ENCODE results near the gene IL20RB. TPM values are rescaled to one million over a fixed set of nuclear protein-coding genes. Genes with fewer than 3 reads are reported as not detected.
A peak's percentile ranks its signal among the peaks of the same experiment; 100 is the strongest.

Gene IL20RB
- polyA plus RNA-seq, 1 donor (not counting 4 experiments of a cell fraction or from before 2014, with no cell fraction given), result 239 TPM

GRCh38 chr3:136925425-136926190, 32.2 kb upstream of the IL20RB start:
- H3K9ac ChIP-seq (ENCODE audit: control insufficient read depth, extremely low read depth, insufficient read depth, low read length), result no peak overlapping the region
- no peak for DNase-seq (ENCODE audit: low read depth, low spot score)
- FAIRE-seq, result peak; percentile 26
- no peak overlapping the region for H2AFZ ChIP-seq (ENCODE audit: control insufficient read depth, low read length)
- dilution Hi-C loops (cut with MboI; ENCODE audit: extremely low pct_ligation_motif_present, low sequenced_read_pairs), result no loop called here
- H3K27me3 ChIP-seq (ENCODE audit: control insufficient read depth, extremely low read depth, insufficient read depth, low read length), result no peaks in the 10 kb centered on the region
- peaks cover 5% of the 10 kb centered on the region for H3K4me1 ChIP-seq (ENCODE audit: control insufficient read depth, extremely low read depth, insufficient read depth, low read length)
- H3K4me2 ChIP-seq (ENCODE audit: control insufficient read depth, extremely low read depth, insufficient read depth, low read depth, low read length), result no peak overlapping the region
- no peaks in the 10 kb centered on the region for H4K20me1 ChIP-seq (ENCODE audit: control insufficient read depth, extremely low read depth, insufficient read depth, low read length)
- no peak overlapping the region for H3K4me3 ChIP-seq (ENCODE audit: control insufficient read depth in 2 of 3, extremely low read depth in 1 of 3, insufficient read depth in 2 of 3, low read depth in 1 of 3, low read length in 3 of 3)
- H3K27ac ChIP-seq (ENCODE audit: control insufficient read depth, insufficient read depth, low read length), result no peak overlapping the region
- no peaks in the 10 kb centered on the region for H3K9me1 ChIP-seq (ENCODE audit: control insufficient read depth, extremely low read depth, insufficient read depth, low read length)
- H3K36me3 ChIP-seq (ENCODE audit: control insufficient read depth in 2 of 2, extremely low read depth in 1 of 2, insufficient read depth in 2 of 2, low read length in 2 of 2), result no peaks in the 10 kb centered on the region
- TF ChIP-seq EZH2 (IDR thresholded peaks at IDR 0.05; ENCODE audit: low read length) (no peak), CTCF (optimal IDR thresholded peaks at IDR 0.05 in 1 of 3, IDR thresholded peaks at IDR 0.05 in 1 of 3, conservative IDR thresholded peaks at IDR 0.05 in 1 of 3; ENCODE audit: extremely low read depth in 1 of 3, insufficient read depth in 2 of 3, low read length in 3 of 3) (no peak)
- peaks cover 50% of the 10 kb centered on the region for H3K79me2 ChIP-seq (ENCODE audit: control insufficient read depth, insufficient read depth, low read length)
- no peaks in the 10 kb centered on the region for H3K9me3 ChIP-seq (ENCODE audit: control insufficient read depth, low read depth, low read length)

GRCh38 chr3:136928240-136928639, 29.5 kb upstream of the IL20RB start:
- TF ChIP-seq CTCF (optimal IDR thresholded peaks at IDR 0.05 in 1 of 3, IDR thresholded peaks at IDR 0.05 in 1 of 3, conservative IDR thresholded peaks at IDR 0.05 in 1 of 3; ENCODE audit: extremely low read depth in 1 of 3, insufficient read depth in 2 of 3, low read length in 3 of 3) (no peak), EZH2 (IDR thresholded peaks at IDR 0.05; ENCODE audit: low read length) (no peak)
- H3K36me3 ChIP-seq (ENCODE audit: control insufficient read depth in 2 of 2, extremely low read depth in 1 of 2, insufficient read depth in 2 of 2, low read length in 2 of 2), result no peaks in the 10 kb centered on the region
- H3K4me1 ChIP-seq (ENCODE audit: control insufficient read depth, extremely low read depth, insufficient read depth, low read length), result peaks cover 22% of the 10 kb centered on the region
- dilution Hi-C loops (cut with MboI; ENCODE audit: extremely low pct_ligation_motif_present, low sequenced_read_pairs), result no loop called here
- H4K20me1 ChIP-seq (ENCODE audit: control insufficient read depth, extremely low read depth, insufficient read depth, low read length), result no peaks in the 10 kb centered on the region
- H3K4me3 ChIP-seq (ENCODE audit: control insufficient read depth in 2 of 3, extremely low read depth in 1 of 3, insufficient read depth in 2 of 3, low read depth in 1 of 3, low read length in 3 of 3), result no peak overlapping the region
- no peak overlapping the region for H3K27ac ChIP-seq (ENCODE audit: control insufficient read depth, insufficient read depth, low read length)
- FAIRE-seq (peak; percentile 34), DNase-seq (ENCODE audit: low read depth, low spot score) (no peak)
- no peaks in the 10 kb centered on the region for H3K9me1 ChIP-seq (ENCODE audit: control insufficient read depth, extremely low read depth, insufficient read depth, low read length)
- H2AFZ ChIP-seq (ENCODE audit: control insufficient read depth, low read length), result no peak overlapping the region
- H3K79me2 ChIP-seq (ENCODE audit: control insufficient read depth, insufficient read depth, low read length), result peaks cover 35% of the 10 kb centered on the region
- no peaks in the 10 kb centered on the region for H3K27me3 ChIP-seq (ENCODE audit: control insufficient read depth, extremely low read depth, insufficient read depth, low read length)
- no peaks in the 10 kb centered on the region for H3K9me3 ChIP-seq (ENCODE audit: control insufficient read depth, low read depth, low read length)
- H3K4me2 ChIP-seq (ENCODE audit: control insufficient read depth, extremely low read depth, insufficient read depth, low read depth, low read length), result no peak overlapping the region
- no peak overlapping the region for H3K9ac ChIP-seq (ENCODE audit: control insufficient read depth, extremely low read depth, insufficient read depth, low read length)

Measured in keratinocyte (primary cell).